ENCODE measurements around the gene AADACL2. TPM values are rescaled to one million over a fixed set of nuclear protein-coding genes. Genes with fewer than 3 reads are reported as not detected.

The AADACL2 gene
- total and polyA plus RNA-seq, 4 donors = not detected

GRCh38 chr3:151800431-151800830 is 66.7 kb downstream of the AADACL2 start:
- H3K27ac ChIP-seq (ENCODE audit: low read depth in 1 of 2, low read length in 2 of 2) = no peak overlapping the region
- H3K27me3 ChIP-seq (ENCODE audit: control insufficient read depth in 4 of 4, insufficient read depth in 4 of 4, low read length in 3 of 4) = no peaks in the 10 kb centered on the region
- no peaks in the 10 kb centered on the region for H3K9me3 ChIP-seq (ENCODE audit: control insufficient read depth in 4 of 4, low read length in 3 of 4)
- H3K36me3 ChIP-seq (ENCODE audit: control insufficient read depth in 4 of 4, insufficient read depth in 3 of 4, low read depth in 1 of 4, low read length in 3 of 4) = no peaks in the 10 kb centered on the region
- no peaks in the 10 kb centered on the region for H3K4me1 ChIP-seq (ENCODE audit: control insufficient read depth in 4 of 4, insufficient read depth in 4 of 4, low read length in 3 of 4)
- TF ChIP-seq YY1 (IDR thresholded peaks at IDR 0.05) (no peak), TAF1 (conservative IDR thresholded peaks at IDR 0.05) (no peak), JUND (IDR thresholded peaks at IDR 0.05) (no peak), NR2F2 (IDR thresholded peaks at IDR 0.05) (no peak), HNF4A (conservative IDR thresholded peaks at IDR 0.05) (no peak), SP1 (IDR thresholded peaks at IDR 0.05) (no peak), EGR1 (IDR thresholded peaks at IDR 0.05; ENCODE audit: low read depth in 2 of 2) (no peak), RAD21 (IDR thresholded peaks at IDR 0.05) (no peak), FOXA1 (IDR thresholded peaks at IDR 0.05) (no peak), GABPA (IDR thresholded peaks at IDR 0.05 in 1 of 2, conservative IDR thresholded peaks at IDR 0.05 in 1 of 2) (no peak), REST (IDR thresholded peaks at IDR 0.05) (no peak), RXRA (IDR thresholded peaks at IDR 0.05) (no peak), FOXA2 (IDR thresholded peaks at IDR 0.05) (no peak), HNF4G (IDR thresholded peaks at IDR 0.05) (no peak)
- TF ChIP-seq, protein P1, sequence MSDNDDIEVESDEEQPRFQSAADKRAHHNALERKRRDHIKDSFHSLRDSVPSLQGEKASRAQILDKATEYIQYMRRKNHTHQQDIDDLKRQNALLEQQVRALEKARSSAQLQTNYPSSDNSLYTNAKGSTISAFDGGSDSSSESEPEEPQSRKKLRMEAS (IDR thresholded peaks at IDR 0.05) = no peak
- TF ChIP-seq, protein P2, sequence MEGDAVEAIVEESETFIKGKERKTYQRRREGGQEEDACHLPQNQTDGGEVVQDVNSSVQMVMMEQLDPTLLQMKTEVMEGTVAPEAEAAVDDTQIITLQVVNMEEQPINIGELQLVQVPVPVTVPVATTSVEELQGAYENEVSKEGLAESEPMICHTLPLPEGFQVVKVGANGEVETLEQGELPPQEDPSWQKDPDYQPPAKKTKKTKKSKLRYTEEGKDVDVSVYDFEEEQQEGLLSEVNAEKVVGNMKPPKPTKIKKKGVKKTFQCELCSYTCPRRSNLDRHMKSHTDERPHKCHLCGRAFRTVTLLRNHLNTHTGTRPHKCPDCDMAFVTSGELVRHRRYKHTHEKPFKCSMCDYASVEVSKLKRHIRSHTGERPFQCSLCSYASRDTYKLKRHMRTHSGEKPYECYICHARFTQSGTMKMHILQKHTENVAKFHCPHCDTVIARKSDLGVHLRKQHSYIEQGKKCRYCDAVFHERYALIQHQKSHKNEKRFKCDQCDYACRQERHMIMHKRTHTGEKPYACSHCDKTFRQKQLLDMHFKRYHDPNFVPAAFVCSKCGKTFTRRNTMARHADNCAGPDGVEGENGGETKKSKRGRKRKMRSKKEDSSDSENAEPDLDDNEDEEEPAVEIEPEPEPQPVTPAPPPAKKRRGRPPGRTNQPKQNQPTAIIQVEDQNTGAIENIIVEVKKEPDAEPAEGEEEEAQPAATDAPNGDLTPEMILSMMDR (IDR thresholded peaks at IDR 0.05; ENCODE audit: low read depth, low read length, missing input control) = no peak
- TF ChIP-seq, protein P3, sequence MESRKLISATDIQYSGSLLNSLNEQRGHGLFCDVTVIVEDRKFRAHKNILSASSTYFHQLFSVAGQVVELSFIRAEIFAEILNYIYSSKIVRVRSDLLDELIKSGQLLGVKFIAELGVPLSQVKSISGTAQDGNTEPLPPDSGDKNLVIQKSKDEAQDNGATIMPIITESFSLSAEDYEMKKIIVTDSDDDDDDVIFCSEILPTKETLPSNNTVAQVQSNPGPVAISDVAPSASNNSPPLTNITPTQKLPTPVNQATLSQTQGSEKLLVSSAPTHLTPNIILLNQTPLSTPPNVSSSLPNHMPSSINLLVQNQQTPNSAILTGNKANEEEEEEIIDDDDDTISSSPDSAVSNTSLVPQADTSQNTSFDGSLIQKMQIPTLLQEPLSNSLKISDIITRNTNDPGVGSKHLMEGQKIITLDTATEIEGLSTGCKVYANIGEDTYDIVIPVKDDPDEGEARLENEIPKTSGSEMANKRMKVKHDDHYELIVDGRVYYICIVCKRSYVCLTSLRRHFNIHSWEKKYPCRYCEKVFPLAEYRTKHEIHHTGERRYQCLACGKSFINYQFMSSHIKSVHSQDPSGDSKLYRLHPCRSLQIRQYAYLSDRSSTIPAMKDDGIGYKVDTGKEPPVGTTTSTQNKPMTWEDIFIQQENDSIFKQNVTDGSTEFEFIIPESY (IDR thresholded peaks at IDR 0.05) = no peak
- TF ChIP-seq, protein P4, sequence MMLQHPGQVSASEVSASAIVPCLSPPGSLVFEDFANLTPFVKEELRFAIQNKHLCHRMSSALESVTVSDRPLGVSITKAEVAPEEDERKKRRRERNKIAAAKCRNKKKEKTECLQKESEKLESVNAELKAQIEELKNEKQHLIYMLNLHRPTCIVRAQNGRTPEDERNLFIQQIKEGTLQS (IDR thresholded peaks at IDR 0.05) = no peak
- H3K9ac ChIP-seq (ENCODE audit: low read depth in 1 of 2, low read length in 2 of 2) = no peak overlapping the region
- 86% methylated on average over 2 of the region's 2 CpGs for WGBS
- no peak overlapping the region for H3K4me3 ChIP-seq (ENCODE audit: low read depth in 1 of 3, low read length in 3 of 3)
- DNase-seq (ENCODE audit: low spot score) = no peak

Measured in liver (tissue), 9 donors.